Lower leg skin (tissue), 3 donors: ENCODE data around the gene AKT3.
"Not testable (repeated sequence)": the region's sequence is repeated elsewhere in the genome, so short reads cannot be mapped to it uniquely, and the experiment has no call there.

Experiments
- POLR2A ChIP-seq, 2 donors: fragments of 450-650 bp; IDR thresholded peaks; one replicate each; pipeline ENCODE4 v1.6.1; 2016 to 2017; ENCODE audit warnings: antibody characterized with exemption in 2 of 2, mild to moderate bottlenecking in 1 of 2, moderate library complexity in 1 of 2
- TF ChIP-seq, protein P1 (sequence below), 3 donors: fragments of 450-650 bp; IDR thresholded peaks; one replicate each; pipeline ENCODE4 v1.5.1; 2016; ENCODE audit warnings: antibody characterized with exemption in 3 of 3, mild to moderate bottlenecking in 3 of 3, moderate library complexity in 2 of 3

DNA sequence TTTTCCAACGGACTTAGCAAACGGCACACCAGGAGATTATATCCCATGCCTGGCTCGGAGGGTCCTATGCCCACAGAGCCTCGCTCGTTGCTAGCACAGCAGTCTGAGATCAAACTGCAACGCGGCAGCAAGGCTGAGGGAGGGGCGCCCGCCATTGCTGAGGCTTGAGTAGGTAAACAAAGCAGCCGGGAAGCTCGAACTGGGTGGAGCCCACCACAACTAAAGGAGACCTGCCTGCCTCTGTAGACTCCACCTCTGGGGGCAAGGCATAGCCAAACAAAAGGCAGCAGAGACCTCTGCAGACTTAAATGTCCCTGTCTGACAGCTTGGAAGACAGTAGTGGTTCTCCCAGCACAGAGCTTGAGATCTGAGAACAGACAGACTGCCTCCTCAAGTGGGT, 42.7 kb downstream of the AKT3 start:
- TF ChIP-seq, protein P1, sequence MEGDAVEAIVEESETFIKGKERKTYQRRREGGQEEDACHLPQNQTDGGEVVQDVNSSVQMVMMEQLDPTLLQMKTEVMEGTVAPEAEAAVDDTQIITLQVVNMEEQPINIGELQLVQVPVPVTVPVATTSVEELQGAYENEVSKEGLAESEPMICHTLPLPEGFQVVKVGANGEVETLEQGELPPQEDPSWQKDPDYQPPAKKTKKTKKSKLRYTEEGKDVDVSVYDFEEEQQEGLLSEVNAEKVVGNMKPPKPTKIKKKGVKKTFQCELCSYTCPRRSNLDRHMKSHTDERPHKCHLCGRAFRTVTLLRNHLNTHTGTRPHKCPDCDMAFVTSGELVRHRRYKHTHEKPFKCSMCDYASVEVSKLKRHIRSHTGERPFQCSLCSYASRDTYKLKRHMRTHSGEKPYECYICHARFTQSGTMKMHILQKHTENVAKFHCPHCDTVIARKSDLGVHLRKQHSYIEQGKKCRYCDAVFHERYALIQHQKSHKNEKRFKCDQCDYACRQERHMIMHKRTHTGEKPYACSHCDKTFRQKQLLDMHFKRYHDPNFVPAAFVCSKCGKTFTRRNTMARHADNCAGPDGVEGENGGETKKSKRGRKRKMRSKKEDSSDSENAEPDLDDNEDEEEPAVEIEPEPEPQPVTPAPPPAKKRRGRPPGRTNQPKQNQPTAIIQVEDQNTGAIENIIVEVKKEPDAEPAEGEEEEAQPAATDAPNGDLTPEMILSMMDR (IDR thresholded peaks at IDR 0.05) = not testable (repeated sequence)
- not testable (repeated sequence) for TF ChIP-seq POLR2A (IDR thresholded peaks at IDR 0.05)
